HG03558 (cell line): Measurements from ENCODE around the gene SYK.

ENCODE experiments used
- ATAC-seq: cut with Tn5 transposase; IDR thresholded peaks from one replicate; pipeline ENCODE4 v1.9.1; 2021; ENCODE audit warnings: moderate number of reproducible peaks; ENCODE audit not compliant: unreplicated experiment; ENCODE audit errors: extremely low read depth

SYK gene

GRCh38 chr9:90925581-90926257, 124.1 kb downstream of the SYK start:
- no peak for ATAC-seq

- ATAC-seq, result no peak
These were observed 125.3 kb downstream of the SYK start for GRCh38 chr9:90926936-90927335.

- ATAC-seq, result no peak
These were observed 125.9 kb downstream of the SYK start for GRCh38 chr9:90927496-90927895.

- no peak for ATAC-seq
These were observed 128.0 kb downstream of the SYK start for GRCh38 chr9:90929626-90930025.

GRCh38 chr9:90933468-90933867, 131.8 kb downstream of the SYK start:
- no peak for ATAC-seq

- no peak for ATAC-seq
These were observed 137.7 kb downstream of the SYK start for GRCh38 chr9:90939351-90939750.

GRCh38 chr9:90940280-90940679, 138.7 kb downstream of the SYK start:
- no peak for ATAC-seq

- no peak for ATAC-seq
These were observed 140.0 kb downstream of the SYK start for GRCh38 chr9:90941661-90942060.

- no peak for ATAC-seq
These were observed 140.9 kb downstream of the SYK start for GRCh38 chr9:90942555-90942954.

GRCh38 chr9:90943341-90943740, 141.7 kb downstream of the SYK start:
- no peak for ATAC-seq

- ATAC-seq, result no peak
These were observed 143.7 kb downstream of the SYK start for GRCh38 chr9:90945336-90945735.

GRCh38 chr9:90946982-90947381, 145.4 kb downstream of the SYK start:
- no peak for ATAC-seq
